HG03378 (cell line): ENCODE data around the gene ARID3B.
A peak's percentile ranks its signal among the peaks of the same experiment; 100 is the strongest.

Experiments used
- ATAC-seq: cut with Tn5 transposase; IDR thresholded peaks from one replicate; pipeline ENCODE4 v1.9.1; 2021; ENCODE audit warnings: mild to moderate bottlenecking, moderate library complexity; ENCODE audit not compliant: unreplicated experiment

The ARID3B gene

GRCh38 chr15:74603026-74603788 lies 62.2 kb downstream of the ARID3B start:
- ATAC-seq: no peak

GRCh38 chr15:74603789-74604705 lies 63.0 kb downstream of the ARID3B start:
- ATAC-seq: no peak

- no peak for ATAC-seq
Measured at GRCh38 chr15:74604983-74605794, 64.2 kb downstream of the ARID3B start.

GRCh38 chr15:74605795-74606150 lies 64.8 kb downstream of the ARID3B start:
- ATAC-seq: no peak

GRCh38 chr15:74608786-74609185 lies 67.8 kb downstream of the ARID3B start:
- no peak for ATAC-seq

- ATAC-seq: no peak
Measured at GRCh38 chr15:74609938-74610301, 68.9 kb downstream of the ARID3B start.

- ATAC-seq: no peak
Measured at GRCh38 chr15:74610302-74610951, 69.4 kb downstream of the ARID3B start.

- ATAC-seq: no peak
Measured at GRCh38 chr15:74611341-74611740, 70.3 kb downstream of the ARID3B start.

- no peak for ATAC-seq
Measured at GRCh38 chr15:74611834-74612233, 70.8 kb downstream of the ARID3B start.

GRCh38 chr15:74612677-74613076 lies 71.7 kb downstream of the ARID3B start:
- ATAC-seq: no peak

GRCh38 chr15:74613089-74613952 lies 72.3 kb downstream of the ARID3B start:
- ATAC-seq: no peak

- ATAC-seq: no peak
Measured at GRCh38 chr15:74613953-74614743, 73.1 kb downstream of the ARID3B start.

- peak; percentile 38 for ATAC-seq
Measured at GRCh38 chr15:74614744-74615507, 73.9 kb downstream of the ARID3B start.

- ATAC-seq: peak; percentile 39
Measured at GRCh38 chr15:74615508-74616365, 74.7 kb downstream of the ARID3B start, which contains the start of gene CLK3. Gene CLK3, plus strand, starts transcription at chr15:74615836. Its CDS starts 3,361 bp downstream, at chr15:74619197.

- ATAC-seq: no peak
Measured at GRCh38 chr15:74616366-74616939, 75.4 kb downstream of the ARID3B start.

GRCh38 chr15:74616996-74617395 lies 76.0 kb downstream of the ARID3B start:
- no peak for ATAC-seq
